CD4-positive, alpha-beta memory T cell (primary cell): ENCODE results near the gene SLC35E4. TPM values are rescaled to one million over a fixed set of nuclear protein-coding genes. Genes with fewer than 3 reads are reported as not detected.
A peak's percentile ranks its signal among the peaks of the same experiment; 100 is the strongest.

ENCODE experiments used
- CTCF ChIA-PET: fragments of 350-600 bp; sonication (Branson Sonifier 250); formaldehyde crosslinking; loops from one replicate; lab custom pipeline; 2021; ENCODE audit warnings: inconsistent platforms; ENCODE audit not compliant: partially characterized antibody; lab: Charles Lee
- POLR2A ChIA-PET: fragments of 350-600 bp; sonication (Branson Sonifier 250); formaldehyde crosslinking; loops from one replicate; lab custom pipeline; 2021; ENCODE audit not compliant: partially characterized antibody; lab: Charles Lee
- DNase-seq, 5 donors: peaks; one replicate each; pipeline versions ENCODE4 v3.0.0 to v3.0.0-alpha.2; 2020 to 2022; ENCODE audit warnings: mixed read lengths in 1 of 5
- H3K27ac ChIP-seq: one replicate; pipeline ENCODE4 v1.7.0; 2013; ENCODE audit warnings: low read depth, low read length
- H3K27me3 ChIP-seq: 2 replicates; pipeline ENCODE4 v1.7.0; 2013; ENCODE audit warnings: mild to moderate bottlenecking, low read length, moderate library complexity; ENCODE audit not compliant: insufficient read depth
- H3K36me3 ChIP-seq: 2 replicates; pipeline ENCODE4 v1.7.0; 2013; ENCODE audit warnings: mild to moderate bottlenecking, low read length, moderate library complexity; ENCODE audit not compliant: insufficient read depth
- H3K4me1 ChIP-seq: 2 replicates; pipeline ENCODE4 v1.7.0; 2013; ENCODE audit warnings: mild to moderate bottlenecking, low read length, moderate library complexity; ENCODE audit not compliant: insufficient read depth
- H3K4me3 ChIP-seq, 2 donors: one replicate each; pipeline ENCODE4 v1.7.0; 2013; ENCODE audit warnings: low read length in 2 of 2, mild to moderate bottlenecking in 1 of 2
- H3K9me3 ChIP-seq, 2 donors: one replicate each; pipeline ENCODE4 v1.7.0; 2013; ENCODE audit warnings: low read length in 2 of 2, control low read depth in 1 of 2; ENCODE audit not compliant: control insufficient read depth in 1 of 2
- H3K27ac Mint-ChIP-seq, 7 donors: one replicate each; pipeline ENCODE4 v1.8.0; 2020 to 2021; ENCODE audit warnings: mixed read lengths in 7 of 7, mild to moderate bottlenecking in 6 of 7, inconsistent platforms in 3 of 7, moderate library complexity in 3 of 7
- H3K27me3 Mint-ChIP-seq, 2 donors: one replicate each; pipeline ENCODE4 v1.8.0; 2020 to 2021; ENCODE audit warnings: mixed read lengths in 2 of 2
- H3K36me3 Mint-ChIP-seq, 2 donors: one replicate each; pipeline ENCODE4 v1.8.0; 2020 to 2021; ENCODE audit warnings: mixed read lengths in 2 of 2, inconsistent platforms in 1 of 2, mild to moderate bottlenecking in 1 of 2
- H3K4me1 Mint-ChIP-seq, 4 donors: one replicate each; pipeline ENCODE4 v1.8.0; 2020 to 2021; ENCODE audit warnings: mixed read lengths in 4 of 4, mild to moderate bottlenecking in 1 of 4
- H3K4me3 Mint-ChIP-seq, 8 donors: one replicate each; pipeline ENCODE4 v1.8.0; 2020 to 2021; ENCODE audit warnings: mixed read lengths in 8 of 8, mild to moderate bottlenecking in 7 of 8, moderate library complexity in 6 of 8, inconsistent platforms in 3 of 8
- H3K9me3 Mint-ChIP-seq, 8 donors: one replicate each; pipeline ENCODE4 v1.8.0; 2020 to 2021; ENCODE audit warnings: mixed read lengths in 8 of 8, mild to moderate bottlenecking in 5 of 8, inconsistent platforms in 3 of 8, moderate library complexity in 1 of 8
- intact Hi-C: fragments of 100-400 bp; cut with micrococcal nuclease; formaldehyde crosslinking; loops from one replicate; pipeline ENCODE4 v1.15.1; 2023
- polyA plus RNA-seq, 2 donors: library from polyadenylated mRNA; unstranded; fragments of 300-500 nt; fragmentation: Illumina TruSeq; gene quantifications; one replicate each; pipeline ENCODE4 v1.2.3, GENCODE V29; 2021
- total RNA-seq, 2 experiments: library from RNA; stranded (reverse); gene quantifications; one replicate each; pipeline ENCODE4 v1.2.3, GENCODE V29; 2021

The SLC35E4 gene
- total and polyA plus RNA-seq, 4 experiments from 2014 or later = 0.61 to 3.0 (median 2.0) TPM

GRCh38 chr22:30647536-30647935 is 12.0 kb downstream of the SLC35E4 start:
- H3K27me3 Mint-ChIP-seq = no peaks in the 10 kb centered on the region
- ChIA-PET POLR2A (no interaction called here), CTCF (no interaction called here)
- intact Hi-C loops = no loop called here
- Histone ChIP-seq H3K36me3 (no peaks in the 10 kb centered on the region), H3K27me3 (no peaks in the 10 kb centered on the region), H3K27ac (no peak overlapping the region), H3K9me3 (no peaks in the 10 kb centered on the region), H3K4me3 (no peak overlapping the region), H3K4me1 (peaks cover 9% of the 10 kb centered on the region)
- no peak for DNase-seq
- no peak overlapping the region for H3K27ac Mint-ChIP-seq
- peaks cover 9 to 30% (median 14%) of the 10 kb centered on the region in 4 donors for H3K4me1 Mint-ChIP-seq
- H3K36me3 Mint-ChIP-seq = no peaks in the 10 kb centered on the region
- no peaks in the 10 kb centered on the region for H3K9me3 Mint-ChIP-seq
- H3K4me3 Mint-ChIP-seq = no peak overlapping the region

GRCh38 chr22:30648825-30649224 is 13.2 kb downstream of the SLC35E4 start:
- Mint-ChIP-seq H3K36me3 (no peaks in the 10 kb centered on the region), H3K4me3 (no peak overlapping the region), H3K9me3 (no peaks in the 10 kb centered on the region), H3K27me3 (no peaks in the 10 kb centered on the region), H3K27ac (peak overlapping the region in 3 of 7 donors; percentile 41 to 84 (median 58)), H3K4me1 (peaks cover 4 to 23% (median 11%) of the 10 kb centered on the region in 4 donors)
- H3K27ac ChIP-seq = peak overlapping the region; percentile 3
- no peak overlapping the region for H3K4me3 ChIP-seq
- POLR2A ChIA-PET = interaction anchor here (1.9 to 2.9 kb wide), 3 partner anchors 14 to 320 kb away, joined by 5 to 19 read pairs (median 7); partner anchors contain the start of genes DUSP18, MORC2, SLC35E4 and TUG1
- no peaks in the 10 kb centered on the region for H3K36me3 ChIP-seq
- no peak for DNase-seq
- CTCF ChIA-PET = interaction anchor here (3.0 kb wide), 1 partner anchor 14 kb away, joined by 20 read pairs; the partner anchor contains the start of gene SLC35E4
- intact Hi-C loops = loop anchor here (1.0 kb wide), 1 partner anchor 18 kb away; the partner anchor contains the start of gene DUSP18
- peaks cover 9% of the 10 kb centered on the region for H3K4me1 ChIP-seq
- H3K27me3 ChIP-seq = no peaks in the 10 kb centered on the region
- H3K9me3 ChIP-seq = no peaks in the 10 kb centered on the region

GRCh38 chr22:30649430-30650007 is 13.9 kb downstream of the SLC35E4 start:
- H3K27ac Mint-ChIP-seq = peak overlapping the region; percentile 41 to 84 (median 73)
- Histone ChIP-seq H3K4me1 (peaks cover 9% of the 10 kb centered on the region), H3K27me3 (no peaks in the 10 kb centered on the region), H3K36me3 (no peaks in the 10 kb centered on the region), H3K9me3 (no peaks in the 10 kb centered on the region), H3K4me3 (no peak overlapping the region), H3K27ac (no peak overlapping the region)
- intact Hi-C loops = loop anchor here (1.0 kb wide), 1 partner anchor 18 kb away; the partner anchor contains the start of gene DUSP18
- no peaks in the 10 kb centered on the region for H3K9me3 Mint-ChIP-seq
- ChIA-PET CTCF (interaction anchor here (0.8 to 3.0 kb wide), 2 partner anchors 15 to 20 kb away, joined by 3 to 20 read pairs; partner anchors contain the start of gene SLC35E4), POLR2A (interaction anchor here (0.9 to 2.9 kb wide), 4 partner anchors 15 to 320 kb away, joined by 3 to 19 read pairs (median 6); partner anchors contain the start of genes DUSP18, MORC2, SLC35E4 and TUG1)
- peak in 4 of 5 donors; percentile 4 to 82 (median 21) for DNase-seq
- H3K4me1 Mint-ChIP-seq = peaks cover 4 to 22% (median 10%) of the 10 kb centered on the region in 4 donors
- H3K4me3 Mint-ChIP-seq = no peak overlapping the region
- peaks cover under 1 to 4% of the 10 kb centered on the region in 2 donors for H3K36me3 Mint-ChIP-seq
- H3K27me3 Mint-ChIP-seq = no peaks in the 10 kb centered on the region

- H3K4me3 Mint-ChIP-seq = no peak overlapping the region
- H3K27ac Mint-ChIP-seq = peak overlapping the region in 1 of 7 donors; percentile 47
- Histone ChIP-seq H3K27me3 (no peaks in the 10 kb centered on the region), H3K9me3 (no peaks in the 10 kb centered on the region), H3K4me1 (peaks cover 9% of the 10 kb centered on the region), H3K4me3 (no peak overlapping the region), H3K36me3 (no peaks in the 10 kb centered on the region), H3K27ac (no peak overlapping the region)
- intact Hi-C loops = no loop called here
- H3K4me1 Mint-ChIP-seq = peaks cover 4 to 22% (median 10%) of the 10 kb centered on the region in 4 donors
- POLR2A ChIA-PET = interaction anchor here (0.7 to 2.9 kb wide), 5 partner anchors 14 to 243 kb away, joined by 3 to 19 read pairs (median 4); partner anchors contain the start of genes DUSP18 and SLC35E4
- H3K36me3 Mint-ChIP-seq = peaks cover 4 to 7% of the 10 kb centered on the region in 2 donors
- H3K27me3 Mint-ChIP-seq = no peaks in the 10 kb centered on the region
- CTCF ChIA-PET = interaction anchor here (0.8 to 3.0 kb wide), 2 partner anchors 16 to 18 kb away, joined by 3 to 20 read pairs; partner anchors contain the start of gene SLC35E4
- no peak for DNase-seq
- H3K9me3 Mint-ChIP-seq = no peaks in the 10 kb centered on the region
These were observed 15.0 kb downstream of the SLC35E4 start for GRCh38 chr22:30650508-30651116.

GRCh38 chr22:30652852-30653251 is 17.3 kb downstream of the SLC35E4 start:
- ChIA-PET CTCF (no interaction called here), POLR2A (no interaction called here)
- H3K4me3 Mint-ChIP-seq = no peak overlapping the region
- H3K9me3 Mint-ChIP-seq = no peaks in the 10 kb centered on the region
- Histone ChIP-seq H3K9me3 (no peaks in the 10 kb centered on the region), H3K4me3 (no peak overlapping the region), H3K36me3 (no peaks in the 10 kb centered on the region), H3K27me3 (no peaks in the 10 kb centered on the region), H3K27ac (no peak overlapping the region), H3K4me1 (peaks cover 9% of the 10 kb centered on the region)
- H3K4me1 Mint-ChIP-seq = peaks cover 4 to 22% (median 10%) of the 10 kb centered on the region in 4 donors
- H3K36me3 Mint-ChIP-seq = peaks cover 4 to 7% of the 10 kb centered on the region in 2 donors
- no peak for DNase-seq
- peak overlapping the region in 1 of 7 donors; percentile 29 for H3K27ac Mint-ChIP-seq
- intact Hi-C loops = no loop called here
- no peaks in the 10 kb centered on the region for H3K27me3 Mint-ChIP-seq

- CTCF ChIA-PET = no interaction called here
- peaks cover 4% of the 10 kb centered on the region for H3K4me1 ChIP-seq
These were observed 18.8 kb downstream of the SLC35E4 start for GRCh38 chr22:30654361-30654760.

GRCh38 chr22:30655532-30655931 is 20.0 kb downstream of the SLC35E4 start:
- no peaks in the 10 kb centered on the region for H3K4me1 ChIP-seq
- Mint-ChIP-seq H3K27ac (no peak overlapping the region), H3K4me1 (peaks cover 0 to 16% (median 4%) of the 10 kb centered on the region in 4 donors), H3K4me3 (no peak overlapping the region), H3K9me3 (no peaks in the 10 kb centered on the region), H3K27me3 (no peaks in the 10 kb centered on the region), H3K36me3 (peaks cover 17 to 25% of the 10 kb centered on the region in 2 donors)
- CTCF ChIA-PET = no interaction called here
- no peak for DNase-seq
- H3K27me3 ChIP-seq = no peaks in the 10 kb centered on the region
- no peak overlapping the region for H3K27ac ChIP-seq
- POLR2A ChIA-PET = interaction anchor here (0.6 kb wide), 2 partner anchors 18 to 264 kb away, joined by 3 read pairs; no protein-coding TSS in a partner anchor
- no peak overlapping the region for H3K4me3 ChIP-seq
- H3K36me3 ChIP-seq = no peaks in the 10 kb centered on the region
- intact Hi-C loops = no loop called here
- no peaks in the 10 kb centered on the region for H3K9me3 ChIP-seq

More at GRCh38 chr22:30654361-30654760, 18.8 kb downstream of the SLC35E4 start:
- no peaks in the 10 kb centered on the region for H3K27me3 ChIP-seq
- POLR2A ChIA-PET = interaction anchor here (0.9 kb wide), 1 partner anchor 13 kb away, joined by 3 read pairs; the partner anchor contains the start of gene DUSP18
- H3K27ac ChIP-seq = no peak overlapping the region
- H3K9me3 Mint-ChIP-seq = no peaks in the 10 kb centered on the region
- peaks cover 0 to 17% (median 7%) of the 10 kb centered on the region in 4 donors for H3K4me1 Mint-ChIP-seq
- H3K4me3 ChIP-seq = no peak overlapping the region
- intact Hi-C loops = no loop called here
- no peaks in the 10 kb centered on the region for H3K9me3 ChIP-seq
- H3K27ac Mint-ChIP-seq = no peak overlapping the region
- no peaks in the 10 kb centered on the region for H3K36me3 ChIP-seq
- H3K36me3 Mint-ChIP-seq = peaks cover 9 to 15% of the 10 kb centered on the region in 2 donors
- DNase-seq = no peak
- H3K27me3 Mint-ChIP-seq = no peaks in the 10 kb centered on the region
- no peak overlapping the region for H3K4me3 Mint-ChIP-seq
